Stimulated activated CD4-positive, alpha-beta T cell treated with anti-CD3 and anti-CD28 coated beads, Interleukin-1b, Interleukin-23, amount 100 ng/mL, for 1 hour (primary cell): ENCODE results near the gene DSCAML1.
"Not testable (repeated sequence)": the region's sequence is repeated elsewhere in the genome, so short reads cannot be mapped to it uniquely, and the experiment has no call there.

ENCODE experiments used
- DNase-seq, 2 donors: peaks; one replicate each; pipeline ENCODE4 v3.0.0-alpha.2; 2020; ENCODE audit warnings: low read depth in 2 of 2

The DSCAML1 gene

GRCh38 chr11:117794772-117795629 lies 2.0 kb downstream of the DSCAML1 start:
- DNase-seq = no peak

DNA sequence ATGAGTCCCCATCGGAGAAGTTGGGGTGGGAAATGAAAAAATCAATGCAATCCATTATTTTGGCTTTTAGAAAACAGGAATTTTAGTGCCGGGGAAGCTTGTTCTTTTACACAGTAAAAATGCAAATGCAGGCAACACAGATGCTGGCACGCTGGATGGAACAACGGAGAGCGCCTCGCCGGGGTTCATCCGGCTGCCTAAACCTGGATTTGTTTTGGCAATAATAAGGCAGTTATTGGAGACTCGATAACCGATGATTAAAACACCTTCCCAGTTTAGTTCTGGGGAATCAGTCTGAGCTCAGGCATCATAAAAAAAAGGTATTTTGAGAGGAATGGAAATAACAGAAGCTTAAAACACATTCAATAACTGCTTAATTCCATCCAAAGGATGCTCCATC lies 2.9 kb downstream of the DSCAML1 start:
- DNase-seq = no peak

DNA sequence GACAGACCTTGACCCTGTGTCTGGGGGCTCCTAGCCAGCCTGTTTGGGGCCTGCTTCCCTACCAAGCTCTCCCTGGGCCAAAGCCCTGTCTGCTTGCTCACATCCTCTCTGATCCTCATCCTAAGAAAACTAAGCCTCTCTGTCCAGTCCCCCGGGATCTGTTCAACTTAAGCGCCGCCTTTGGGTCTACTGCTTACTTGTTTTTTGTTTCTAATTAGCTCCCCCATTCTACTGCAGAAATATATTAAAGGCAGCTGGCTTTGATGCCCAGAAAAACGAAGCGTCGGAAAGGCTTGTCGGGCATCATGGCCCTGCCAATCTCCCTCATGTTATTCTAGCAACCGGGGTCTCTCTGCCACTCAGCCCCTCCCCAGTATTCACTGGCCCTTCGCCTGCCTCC lies 3.4 kb downstream of the DSCAML1 start:
- DNase-seq = no peak

- DNase-seq = no peak
Measured at GRCh38 chr11:117792992-117793391, 4.0 kb downstream of the DSCAML1 start.

DNA sequence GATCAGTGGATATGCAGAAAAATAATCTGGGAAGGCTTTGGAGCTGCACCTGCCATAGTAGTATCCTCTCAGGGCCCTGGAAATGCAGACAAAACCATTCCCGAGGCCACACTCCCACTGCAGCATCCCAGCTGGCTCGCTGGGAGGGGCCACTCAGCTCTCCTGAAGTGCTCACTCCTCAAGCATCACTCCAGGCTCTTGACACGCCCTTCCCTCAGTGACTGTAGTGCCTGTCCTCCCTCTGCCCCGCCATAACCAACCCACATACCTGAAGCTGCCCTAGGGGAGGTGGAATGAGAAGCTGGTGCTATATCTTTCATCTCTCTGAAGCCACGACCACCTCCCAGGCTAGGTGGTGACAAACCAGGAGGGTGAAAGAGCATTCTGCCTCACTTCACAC lies 4.8 kb downstream of the DSCAML1 start:
- DNase-seq = no peak

DNA sequence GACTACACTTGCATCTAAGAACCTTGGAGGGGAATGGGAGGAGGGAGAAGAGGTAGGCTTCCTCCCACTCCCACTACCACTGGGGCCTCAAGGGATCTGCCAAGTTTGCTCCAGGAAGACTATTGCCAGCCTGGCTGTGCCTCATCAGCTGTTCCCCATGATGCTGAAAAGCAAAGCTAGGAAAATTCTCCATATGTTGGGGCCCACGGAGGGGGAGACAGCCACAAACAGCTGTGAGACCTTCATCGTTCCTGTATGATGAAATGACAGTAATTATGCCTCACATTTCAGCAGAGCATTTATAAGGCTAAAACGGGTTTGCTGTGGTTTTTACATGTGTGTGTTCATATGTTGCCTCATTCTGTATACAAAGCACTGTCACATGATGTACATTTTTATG lies 6.7 kb downstream of the DSCAML1 start:
- no peak for DNase-seq

DNA sequence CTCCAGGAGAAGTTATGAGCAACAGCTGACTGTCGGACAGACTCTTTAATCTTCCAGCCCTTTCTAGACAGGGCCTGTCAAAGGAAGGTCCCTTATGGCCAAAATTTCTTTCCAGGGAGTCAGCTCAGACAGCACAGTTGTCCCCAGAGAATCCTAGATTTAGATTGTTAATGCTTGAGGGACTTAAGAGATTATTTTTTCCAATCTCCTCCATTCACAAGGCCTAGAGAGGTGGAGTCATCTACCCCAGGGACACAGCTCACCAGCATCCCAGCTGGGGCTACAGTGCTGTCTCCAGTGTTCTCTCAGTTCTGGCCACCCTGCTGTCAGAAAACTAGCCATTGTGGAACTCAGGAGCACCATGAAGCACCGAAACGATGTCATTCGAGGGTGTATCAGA lies 7.8 kb downstream of the DSCAML1 start:
- DNase-seq = no peak

GRCh38 chr11:117786135-117786870 lies 10.7 kb downstream of the DSCAML1 start:
- DNase-seq = no peak

DNA sequence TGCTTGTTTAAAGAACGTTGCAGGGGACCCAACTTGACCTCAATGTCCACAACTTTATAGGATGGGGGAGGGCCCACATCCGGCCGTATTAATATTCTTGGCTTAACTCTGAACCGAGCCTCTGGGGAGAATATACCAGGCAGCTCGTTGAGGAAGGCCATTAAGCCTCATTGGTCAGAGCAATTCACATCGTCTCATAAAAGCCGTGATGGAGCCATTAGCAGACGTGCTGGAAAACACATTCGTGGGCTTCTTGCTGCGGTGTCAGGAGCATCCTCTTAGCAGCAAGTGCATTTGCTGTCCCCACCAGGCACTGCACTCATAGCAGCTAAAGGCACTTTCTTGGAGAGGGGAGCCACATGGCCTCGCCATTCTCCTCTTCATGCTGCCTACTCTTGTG lies 14.9 kb downstream of the DSCAML1 start:
- no peak for DNase-seq

- no peak for DNase-seq
Measured at GRCh38 chr11:117781627-117782026, 15.4 kb downstream of the DSCAML1 start.

- DNase-seq = no peak
Measured at GRCh38 chr11:117780456-117780855, 16.6 kb downstream of the DSCAML1 start.

- DNase-seq = no peak
Measured at GRCh38 chr11:117774553-117774952, 22.5 kb downstream of the DSCAML1 start.

DNA sequence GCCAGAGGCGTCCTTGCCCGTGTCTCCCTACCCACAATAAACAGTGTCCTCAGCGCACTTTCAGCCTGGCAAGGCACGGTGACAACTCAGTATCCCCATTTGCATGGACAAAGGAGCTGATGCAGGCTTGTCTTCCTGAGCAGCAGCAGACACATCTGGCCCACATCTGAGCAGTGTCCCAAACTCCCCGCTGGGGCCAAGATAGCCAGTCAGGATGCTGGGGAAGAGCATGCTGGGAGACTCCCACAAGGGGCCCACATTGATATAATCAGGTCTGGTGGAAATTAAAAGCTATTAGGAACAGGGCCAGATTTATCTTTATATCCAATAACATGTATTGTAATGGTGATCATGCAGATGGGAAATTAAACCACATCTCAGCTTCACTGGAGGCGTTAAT lies 24.7 kb downstream of the DSCAML1 start:
- DNase-seq = no peak

DNA sequence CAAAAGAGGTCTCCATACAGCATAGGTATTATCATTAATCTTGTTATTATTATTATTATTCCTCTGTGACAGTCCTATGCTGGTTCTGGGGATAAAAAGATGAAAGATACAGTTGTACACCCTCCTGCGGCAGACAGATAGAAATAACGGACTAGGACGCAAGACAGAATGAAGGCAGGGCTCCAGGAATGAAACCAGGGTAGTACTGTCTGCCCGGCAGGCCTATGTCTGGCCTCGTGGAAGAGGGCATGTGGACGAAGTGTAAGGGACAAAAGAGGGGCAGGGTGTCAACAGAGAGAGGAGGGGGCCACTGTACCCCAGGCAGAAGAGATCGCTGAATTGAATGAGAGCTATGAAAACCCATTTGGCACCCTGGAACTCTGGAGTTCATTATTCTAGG lies 25.2 kb downstream of the DSCAML1 start:
- DNase-seq = no peak

GRCh38 chr11:117771197-117771596 lies 25.8 kb downstream of the DSCAML1 start:
- no peak for DNase-seq

DNA sequence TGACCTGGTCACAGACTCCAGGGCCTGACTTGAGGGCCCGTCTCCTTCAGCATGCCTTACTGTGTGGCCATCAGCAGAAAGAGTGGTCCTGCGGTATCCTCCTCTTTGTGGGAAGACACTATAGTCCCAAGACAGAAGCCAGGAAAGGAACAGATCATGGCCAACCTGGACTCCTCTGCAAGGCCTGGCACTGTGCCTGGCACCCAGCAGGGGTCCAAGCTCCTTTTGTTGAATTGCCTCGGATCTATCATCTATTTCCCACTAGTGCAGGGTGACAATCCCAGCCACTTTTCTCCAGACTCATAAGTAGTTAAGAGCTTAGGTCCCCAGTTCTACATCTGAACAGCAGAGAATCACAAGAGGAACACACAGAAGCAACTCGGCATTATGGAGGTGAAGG lies 27.0 kb downstream of the DSCAML1 start:
- no peak for DNase-seq

- DNase-seq = no peak
Measured at GRCh38 chr11:117769533-117769932, 27.5 kb downstream of the DSCAML1 start.

GRCh38 chr11:117768506-117768905 lies 28.5 kb downstream of the DSCAML1 start:
- no peak for DNase-seq

GRCh38 chr11:117767071-117767470 lies 29.9 kb downstream of the DSCAML1 start:
- no peak for DNase-seq

DNA sequence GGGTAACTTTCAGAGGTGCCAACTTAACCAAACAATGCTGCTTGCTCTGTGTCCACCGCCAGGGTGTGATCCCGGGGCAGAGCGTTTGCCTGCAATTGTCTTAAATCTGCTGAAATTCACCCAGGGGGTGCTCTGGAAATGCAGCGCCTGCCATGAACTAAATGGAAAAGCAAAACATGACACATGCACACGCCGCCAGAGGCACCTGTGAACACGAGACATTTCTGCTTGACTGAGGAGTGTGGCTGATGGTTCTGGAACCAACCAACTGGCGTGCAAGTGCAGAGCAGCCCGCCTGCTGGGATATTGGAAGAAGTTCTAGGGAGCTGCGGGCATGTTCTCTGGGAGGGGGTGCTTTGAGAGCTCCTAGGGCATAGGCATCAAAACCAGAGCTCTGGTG lies 30.4 kb downstream of the DSCAML1 start:
- no peak for DNase-seq

- no peak for DNase-seq
Measured at GRCh38 chr11:117766026-117766425, 31.0 kb downstream of the DSCAML1 start.

GRCh38 chr11:117765068-117765467 lies 31.9 kb downstream of the DSCAML1 start:
- DNase-seq = no peak

GRCh38 chr11:117763465-117763864 lies 33.6 kb downstream of the DSCAML1 start:
- DNase-seq = not testable (repeated sequence)
